H1 (cell line): Measurements from ENCODE around the gene SPOCK1. TPM values are rescaled to one million over a fixed set of nuclear protein-coding genes. Genes with fewer than 3 reads are reported as not detected.

Experiments
- CTCF ChIA-PET: fragments of 300-600 bp; sonication (Branson Sonifier 250); formaldehyde crosslinking; loops from one replicate; lab custom pipeline; 2021; ENCODE audit not compliant: partially characterized antibody; lab: Charles Lee
- POLR2A ChIA-PET: fragments of 300-600 bp; sonication (Branson Sonifier 250); formaldehyde crosslinking; loops from one replicate; lab custom pipeline; 2021; ENCODE audit warnings: inconsistent platforms; ENCODE audit not compliant: partially characterized antibody; lab: Charles Lee
- DNase-seq, 2 experiments: peaks; one replicate each; pipeline versions ENCODE4 v3.0.0 to v3.0.0-alpha.2; 2010 to 2022; ENCODE audit warnings: low spot score in 2 of 2, low read depth in 1 of 2, mixed read lengths in 1 of 2
- FAIRE-seq: peaks from 2 replicates; lab custom pipeline; 2011; peaks lifted over from hg19 to GRCh38; lab: Jason Lieb, UNC
- H2AFZ ChIP-seq: 2 replicates; pipeline ENCODE4 v1.8.1; 2012; ENCODE audit warnings: low read length, inconsistent platforms
- H2AK5ac ChIP-seq: 2 replicates; pipeline ENCODE4 v1.6.1; 2013; ENCODE audit warnings: low read depth, low read length
- H2BK120ac ChIP-seq: replicated peaks from 2 replicates; pipeline ENCODE3; 2013; ENCODE audit warnings: low read depth, low read length, inconsistent platforms
- H2BK12ac ChIP-seq: 2 replicates; pipeline ENCODE4 v1.6.1; 2013; ENCODE audit warnings: low read depth, low read length
- H2BK15ac ChIP-seq: 2 replicates; pipeline ENCODE4 v1.6.1; 2013; ENCODE audit warnings: low read length
- H2BK20ac ChIP-seq: 2 replicates; pipeline ENCODE4 v1.6.1; 2013; ENCODE audit warnings: low read length
- H2BK5ac ChIP-seq: 2 replicates; pipeline ENCODE4 v1.6.1; 2013; ENCODE audit warnings: low read depth, low read length
- H3K14ac ChIP-seq: 2 replicates; pipeline ENCODE4 v1.6.1; 2013; ENCODE audit warnings: inconsistent platforms; ENCODE audit not compliant: insufficient read length
- H3K18ac ChIP-seq: 2 replicates; pipeline ENCODE4 v1.6.1; 2013; ENCODE audit warnings: low read length; ENCODE audit errors: extremely low read depth
- H3K23ac ChIP-seq: 2 replicates; pipeline ENCODE4 v1.6.1; 2013; ENCODE audit warnings: inconsistent platforms; ENCODE audit not compliant: insufficient read length
- H3K23me2 ChIP-seq: 2 replicates; pipeline ENCODE4 v1.6.1; 2013; ENCODE audit warnings: low read depth, low read length
- H3K27ac ChIP-seq: 2 replicates; pipeline ENCODE4 v1.6.1; 2011; ENCODE audit warnings: low read depth, low read length, inconsistent platforms
- H3K27me3 ChIP-seq, 4 experiments: replicated peaks in 1 of 4; 1 replicate in 1 of 4; 2 replicates in 3 of 4; pipeline versions ENCODE4 v1.6.1 to v1.8.1; 2011 to 2013; ENCODE audit warnings: low read length in 3 of 4, mild to moderate bottlenecking in 3 of 4, inconsistent platforms in 2 of 4, mixed read lengths in 2 of 4, moderate library complexity in 1 of 4; ENCODE audit not compliant: control insufficient read depth in 3 of 4, insufficient read depth in 3 of 4; ENCODE audit errors: extremely low read depth in 1 of 4
- H3K36me3 ChIP-seq, 4 experiments: 2 replicates each; pipeline versions ENCODE4 v1.6.1 to v1.8.1; 2011 to 2013; ENCODE audit warnings: mild to moderate bottlenecking in 4 of 4, low read length in 3 of 4, moderate library complexity in 2 of 4, control low read depth in 1 of 4, inconsistent platforms in 1 of 4; ENCODE audit not compliant: insufficient read depth in 4 of 4, control insufficient read depth in 2 of 4
- H3K4ac ChIP-seq: replicated peaks from 2 replicates; pipeline ENCODE3; 2013; ENCODE audit warnings: low read length, low read depth, mixed read lengths, inconsistent platforms; ENCODE audit not compliant: insufficient read length
- H3K4me1 ChIP-seq, 4 experiments: replicated peaks in 1 of 4; 1 replicate in 1 of 4; 2 replicates in 3 of 4; pipeline versions ENCODE4 v1.6.1 to v1.8.1; 2011 to 2013; ENCODE audit warnings: low read length in 3 of 4, inconsistent platforms in 2 of 4, mixed read lengths in 1 of 4; ENCODE audit not compliant: insufficient read depth in 4 of 4, control insufficient read depth in 3 of 4
- H3K4me2 ChIP-seq, 2 experiments: 2 replicates each; pipeline versions ENCODE4 v1.6.1 to v1.8.1; 2011 to 2013; ENCODE audit warnings: low read depth in 2 of 2, low read length in 2 of 2, control low read depth in 1 of 2, inconsistent platforms in 1 of 2, mild to moderate bottlenecking in 1 of 2; ENCODE audit not compliant: insufficient read depth in 1 of 2
- H3K4me3 ChIP-seq, 4 experiments: fragments of 200-600, 300-600 bp in 1 of 4; sonication (generic), shearing (Covaris generic), sonication (Bioruptor Twin) in 1 of 4; 2 replicates each; pipeline versions ENCODE4 v1.5.1 to v1.8.1; 2011 to 2016; ENCODE audit warnings: low read length in 4 of 4, low read depth in 3 of 4, control low read depth in 2 of 4, inconsistent platforms in 2 of 4, mild to moderate bottlenecking in 2 of 4, mixed read lengths in 1 of 4, moderate library complexity in 1 of 4; ENCODE audit not compliant: insufficient read depth in 2 of 4; ENCODE audit errors: extremely low read depth in 1 of 4
- H3K56ac ChIP-seq: replicated peaks from 2 replicates; pipeline ENCODE3; 2013; ENCODE audit warnings: low read depth, mild to moderate bottlenecking, mixed read lengths, low read length, inconsistent platforms; ENCODE audit not compliant: insufficient read length
- H3K79me1 ChIP-seq: 2 replicates; pipeline ENCODE4 v1.6.1; 2013; ENCODE audit warnings: low read depth, low read length, control low read depth
- H3K79me2 ChIP-seq, 2 experiments: 2 replicates each; pipeline versions ENCODE4 v1.6.1 to v1.8.1; 2012 to 2013; ENCODE audit warnings: low read length in 2 of 2, mild to moderate bottlenecking in 2 of 2, inconsistent platforms in 1 of 2; ENCODE audit not compliant: insufficient read depth in 2 of 2, control insufficient read depth in 1 of 2
- H3K9ac ChIP-seq, 4 experiments: replicated peaks in 1 of 4; 1 replicate in 1 of 4; 2 replicates in 3 of 4; pipeline versions ENCODE4 v1.6.1 to v1.8.1; 2011 to 2013; ENCODE audit warnings: low read depth in 3 of 4, low read length in 3 of 4, control low read depth in 2 of 4, mild to moderate bottlenecking in 2 of 4, moderate library complexity in 2 of 4, inconsistent platforms in 1 of 4; ENCODE audit errors: extremely low read depth in 1 of 4
- H3K9me3 ChIP-seq, 2 experiments: 2 replicates each; pipeline versions ENCODE4 v1.6.1 to v1.8.1; 2012 to 2013; ENCODE audit warnings: mild to moderate bottlenecking in 2 of 2, moderate library complexity in 2 of 2, control low read depth in 1 of 2, inconsistent platforms in 1 of 2, low read depth in 1 of 2, low read length in 1 of 2, mixed read lengths in 1 of 2; ENCODE audit not compliant: insufficient read depth in 2 of 2
- H4K20me1 ChIP-seq, 2 experiments: replicated peaks in 1 of 2; 2 replicates each; pipeline versions ENCODE3 to v1.8.1; 2011 to 2013; ENCODE audit warnings: inconsistent platforms in 2 of 2, low read length in 2 of 2, mild to moderate bottlenecking in 1 of 2; ENCODE audit not compliant: insufficient read depth in 2 of 2, control insufficient read depth in 1 of 2
- H4K5ac ChIP-seq: 2 replicates; pipeline ENCODE4 v1.6.1; 2013; ENCODE audit warnings: low read length, low read depth, mixed read lengths, inconsistent platforms; ENCODE audit not compliant: insufficient read length
- H4K8ac ChIP-seq: 2 replicates; pipeline ENCODE4 v1.8.0; 2013; ENCODE audit warnings: mild to moderate bottlenecking, moderate library complexity, low read length, inconsistent platforms; ENCODE audit not compliant: insufficient read depth; ENCODE audit errors: extremely low read depth
- H4K91ac ChIP-seq: replicated peaks from 2 replicates; pipeline ENCODE3; 2013; ENCODE audit warnings: low read length, mixed read lengths, inconsistent platforms; ENCODE audit not compliant: insufficient read length
- BCL11A ChIP-seq, 2 experiments: IDR thresholded peaks; one replicate each; pipeline ENCODE4 v1.6.1; 2011; ENCODE audit warnings: low read depth in 2 of 2, low read length in 2 of 2, mild to moderate bottlenecking in 2 of 2
- BRCA1 ChIP-seq: IDR thresholded peaks from 2 replicates; pipeline ENCODE4 v1.6.1; 2012; ENCODE audit warnings: low read depth, low read length, improper control_type of control experiment
- CEBPB ChIP-seq: IDR thresholded peaks from 2 replicates; pipeline ENCODE4 v1.6.1; 2012; ENCODE audit warnings: low read depth, low read length
- HDAC6 ChIP-seq: IDR thresholded peaks from one replicate; pipeline ENCODE4 v1.7.1; 2012; ENCODE audit warnings: low read depth, mild to moderate bottlenecking, inconsistent platforms, low read length, moderate library complexity
- MAFK ChIP-seq: IDR thresholded peaks from 2 replicates; pipeline ENCODE4 v1.6.1; 2012; ENCODE audit warnings: low read depth, mild to moderate bottlenecking, improper control_type of control experiment, low read length
- NRF1 ChIP-seq: IDR thresholded peaks from 2 replicates; pipeline ENCODE4 v1.6.1; 2011; ENCODE audit warnings: mild to moderate bottlenecking, low read depth, low read length, improper control_type of control experiment
- POLR2A ChIP-seq, 2 experiments: IDR thresholded peaks; 1 replicate in 1 of 2; 2 replicates in 1 of 2; pipeline ENCODE4 v1.6.1; 2011; ENCODE audit warnings: low read depth in 2 of 2, low read length in 2 of 2, mild to moderate bottlenecking in 2 of 2; ENCODE audit errors: control extremely low read depth in 1 of 2
- POLR2AphosphoS5 ChIP-seq: IDR thresholded peaks from 2 replicates; pipeline ENCODE4 v1.6.1; 2011; ENCODE audit warnings: low read depth, low read length
- RBBP5 ChIP-seq: IDR thresholded peaks from 2 replicates; pipeline ENCODE4 v1.7.1; 2012; ENCODE audit warnings: low read depth, mild to moderate bottlenecking, inconsistent platforms, low read length, moderate library complexity, borderline replicate concordance
- RXRA ChIP-seq: IDR thresholded peaks from 2 replicates; pipeline ENCODE4 v1.6.1; 2011; ENCODE audit warnings: low read depth, mild to moderate bottlenecking, low read length, moderate library complexity; ENCODE audit not compliant: insufficient read depth
- SAP30 ChIP-seq: fragments of 300-600 bp; sonication (generic); IDR thresholded peaks from 2 replicates; pipeline ENCODE4 v1.7.1; 2012; ENCODE audit warnings: low read length, moderate library complexity, mild to moderate bottlenecking, inconsistent platforms; ENCODE audit not compliant: insufficient read depth, insufficient replicate concordance
- SIN3A ChIP-seq, 2 experiments: IDR thresholded peaks in 1 of 2; conservative IDR thresholded peaks in 1 of 2; 2 replicates each; pipeline ENCODE4 v1.6.1; 2011 to 2012; ENCODE audit warnings: low read length in 2 of 2, improper control_type of control experiment in 1 of 2, low read depth in 1 of 2, mild to moderate bottlenecking in 1 of 2
- SIRT6 ChIP-seq: IDR thresholded peaks from one replicate; pipeline ENCODE4 v1.7.1; 2012; ENCODE audit warnings: low read length, inconsistent platforms
- SP1 ChIP-seq: IDR thresholded peaks from 2 replicates; pipeline ENCODE4 v1.6.1; 2011; ENCODE audit warnings: low read depth, low read length
- TAF7 ChIP-seq: optimal IDR thresholded peaks from 2 replicates; pipeline ENCODE3; 2011; ENCODE audit warnings: low read depth, mild to moderate bottlenecking, inconsistent platforms, low read length, moderate library complexity, borderline replicate concordance
- TEAD4 ChIP-seq: IDR thresholded peaks from 2 replicates; pipeline ENCODE4 v1.6.1; 2012; ENCODE audit warnings: low read depth, low read length, inconsistent platforms, mixed read lengths
- WGBS, 2 experiments: shearing (Covaris generic) in 1 of 2; methylation state at CpG; one replicate each; pipeline versions ENCODE4 v1.1.6 to v1.1.7; 2013 to 2015; ENCODE audit warnings: low lambda C conversion rate in 2 of 2, mixed read lengths in 2 of 2, inconsistent platforms in 1 of 2, low coverage in 1 of 2, missing lambda C conversion rate in 1 of 2; ENCODE audit not compliant: insufficient replicate concordance in 2 of 2, insufficient coverage in 1 of 2, insufficient read length in 1 of 2; ENCODE audit errors: extremely low coverage in 1 of 2, missing lambda C conversion rate in 1 of 2; 5-methylcytosine and 5-hydroxymethylcytosine counted together
- polyA plus RNA-seq, 7 experiments: library from polyadenylated mRNA; depleted of rRNA in 3 of 7; stranded (reverse) in 5 of 7; unstranded in 2 of 7; fragments of >200 nt in 5 of 7; fragments of 200-250 nt in 2 of 7; gene quantifications; 1 replicate in 5 of 7; 2 replicates in 1 of 7; 4 replicates in 1 of 7; pipeline versions ENCODE4 v1.2.1 to v1.2.3, GENCODE V29; 2011 to 2013; ENCODE audit warnings: missing spikeins in 2 of 7, mixed read lengths in 2 of 7
- total RNA-seq: library from RNA; stranded (reverse); fragmentation: NEBNext Ultra II Directional; extraction: Animal tissue kit (Norgen Biotek cat#: 25700); gene quantifications from 2 replicates; pipeline ENCODE4 v1.2.1, GENCODE V29; 2021

SPOCK1 gene
- total and polyA plus RNA-seq, 2 of the 8 experiments (the other 6 are each of a cell fraction or from before 2014, with no cell fraction given) = 6.9 to 18.1 TPM

DNA sequence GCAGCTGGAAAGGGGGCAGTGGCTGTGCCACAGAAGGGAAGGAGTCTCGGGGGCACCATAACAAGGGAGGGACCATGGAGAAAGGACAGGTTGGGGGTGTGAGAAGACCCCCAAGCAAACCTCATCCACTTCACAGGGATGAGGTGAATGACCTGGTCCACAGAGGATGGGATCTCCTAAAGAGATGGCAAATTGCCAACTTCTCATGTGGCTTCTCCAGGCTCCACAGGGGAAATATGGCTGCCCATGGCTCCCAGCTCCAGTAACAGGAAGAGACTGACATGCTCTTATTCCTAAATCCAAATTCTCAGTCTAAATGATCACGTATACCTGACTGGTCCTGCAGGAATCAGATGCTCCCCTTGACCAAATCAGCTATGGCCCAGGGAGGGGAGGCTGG, 340.4 kb downstream of the SPOCK1 start:
- no peaks in the 10 kb centered on the region for H3K36me3 ChIP-seq
- WGBS, 2 experiments = 91% methylated on average over 2 of the region's 2 CpGs; no CpG with 5 or more reads in 1 of the 2 experiments
- no peak overlapping the region for H3K14ac ChIP-seq
- ChIA-PET POLR2A (no interaction called here), CTCF (interaction anchor here (0.7 to 1.1 kb wide), 3 partner anchors 13 to 236 kb away, joined by 3 to 4 read pairs (median 3); no protein-coding TSS in a partner anchor)
- H2AFZ ChIP-seq = no peak overlapping the region
- no peaks in the 10 kb centered on the region for H3K79me1 ChIP-seq
- no peak overlapping the region for H2BK5ac ChIP-seq
- H2AK5ac ChIP-seq = no peak overlapping the region
- FAIRE-seq (no peak), DNase-seq (no peak)
- H3K27ac ChIP-seq = no peak overlapping the region
- H2BK20ac ChIP-seq = no peak overlapping the region
- no peak overlapping the region for H3K4ac ChIP-seq
- H3K4me2 ChIP-seq = no peak overlapping the region
- H3K9ac ChIP-seq = no peak overlapping the region
- H3K23ac ChIP-seq = no peak overlapping the region
- no peak overlapping the region for H3K18ac ChIP-seq
- H3K56ac ChIP-seq = no peak overlapping the region
- H4K5ac ChIP-seq = no peak overlapping the region
- H2BK12ac ChIP-seq = no peak overlapping the region
- H3K4me3 ChIP-seq = no peak overlapping the region
- H3K79me2 ChIP-seq = no peaks in the 10 kb centered on the region
- H2BK15ac ChIP-seq = no peak overlapping the region
- H2BK120ac ChIP-seq = no peak overlapping the region
- no peaks in the 10 kb centered on the region for H4K20me1 ChIP-seq
- H3K9me3 ChIP-seq = no peaks in the 10 kb centered on the region
- H3K4me1 ChIP-seq = peaks cover 0 to 5% (median 0%) of the 10 kb centered on the region in 4 experiments; a peak in 2 of 7 replicates
- H4K91ac ChIP-seq = no peak overlapping the region
- no peaks in the 10 kb centered on the region; a peak in 1 of 7 replicates for H3K27me3 ChIP-seq
- H3K23me2 ChIP-seq = no peaks in the 10 kb centered on the region
- H4K8ac ChIP-seq = no peak overlapping the region
- TF ChIP-seq SP1 (no peak), RBBP5 (no peak), RXRA (no peak), TAF7 (no peak), TEAD4 (no peak), POLR2AphosphoS5 (no peak), HDAC6 (no peak), BCL11A (IDR thresholded peaks at IDR 0.05; ENCODE audit: low read depth in 2 of 2, low read length in 2 of 2) (no peak), SAP30 (no peak), MAFK (no peak), NRF1 (no peak), SIRT6 (no peak), SIN3A (conservative IDR thresholded peaks at IDR 0.05 in 1 of 2, IDR thresholded peaks at IDR 0.05 in 1 of 2; ENCODE audit: low read depth in 1 of 2, low read length in 2 of 2) (no peak), CEBPB (no peak), BRCA1 (no peak), POLR2A (IDR thresholded peaks at IDR 0.05; ENCODE audit: control extremely low read depth in 1 of 2, low read depth in 2 of 2, low read length in 2 of 2) (no peak)
